Heart left ventricle (tissue), 16 donors: Measurements from ENCODE around the gene LY86. TPM values are rescaled to one million over a fixed set of nuclear protein-coding genes. Genes with fewer than 3 reads are reported as not detected.

Source experiments
- ATAC-seq, 4 donors: fragments of 200-7000 bp; cut with Tn5 transposase; one replicate each; pipeline ENCODE4 v1.9.1; 2020 to 2022; ENCODE audit warnings: moderate library complexity in 4 of 4, mild to moderate bottlenecking in 3 of 4, moderate number of reproducible peaks in 1 of 4
- DNase-seq, 5 donors: peaks; one replicate each; pipeline ENCODE4 v3.0.0-alpha.2; 2020
- H3K27ac ChIP-seq, 12 donors: fragments of 200-600 bp; sonication (generic) in 4 of 12; one replicate each; pipeline versions ENCODE4 v1.5.0 to v1.8.0; 2016 to 2022; ENCODE audit warnings: mild to moderate bottlenecking in 2 of 12
- H3K27me3 ChIP-seq, 9 donors: fragments of 200-600 bp; sonication (generic) in 2 of 9; one replicate each; pipeline versions ENCODE4 v1.5.1 to v1.8.0; 2016 to 2022; ENCODE audit warnings: mild to moderate bottlenecking in 3 of 9
- H3K36me3 ChIP-seq, 9 donors: fragments of 200-600 bp; sonication (generic) in 2 of 9; one replicate each; pipeline versions ENCODE4 v1.5.0 to v1.8.0; 2018 to 2022; ENCODE audit warnings: mild to moderate bottlenecking in 2 of 9
- H3K4me1 ChIP-seq, 12 donors: fragments of 200-600 bp; sonication (generic) in 4 of 12; one replicate each; pipeline versions ENCODE4 v1.5.0 to v1.8.0; 2016 to 2022; ENCODE audit warnings: mild to moderate bottlenecking in 3 of 12
- H3K4me3 ChIP-seq, 12 donors: fragments of 200-600 bp; sonication (generic) in 4 of 12; one replicate each; pipeline versions ENCODE4 v1.5.0 to v1.8.0; 2017 to 2022; ENCODE audit warnings: mild to moderate bottlenecking in 9 of 12, moderate library complexity in 4 of 12
- H3K9me3 ChIP-seq, 12 donors: fragments of 200-600 bp; sonication (generic) in 4 of 12; one replicate each; pipeline versions ENCODE4 v1.5.0 to v1.8.0; 2016 to 2022; ENCODE audit warnings: mild to moderate bottlenecking in 1 of 12
- CTCF ChIP-seq, 12 donors: fragments of 200-600 bp; sonication (generic) in 4 of 12; IDR thresholded peaks; one replicate each; pipeline versions ENCODE4 v1.5.0 to v1.8.0; 2018 to 2022; ENCODE audit warnings: antibody characterized with exemption in 12 of 12, mild to moderate bottlenecking in 5 of 12
- POLR2A ChIP-seq, 2 donors: fragments of 450-650 bp; IDR thresholded peaks; one replicate each; pipeline ENCODE4 v1.6.1; 2017; ENCODE audit warnings: antibody characterized with exemption in 2 of 2, mild to moderate bottlenecking in 2 of 2, moderate library complexity in 2 of 2
- WGBS, 4 donors: extraction: QIAGEN DNeasy Blood & Tissue Kit in 2 of 4; methylation state at CpG; one replicate each; pipeline versions ENCODE4 v1.1.5 to v1.1.7; 2013 to 2018; 5-methylcytosine and 5-hydroxymethylcytosine counted together
- intact Hi-C, 10 donors: fragments of 100-400 bp; cut with DNase I; formaldehyde crosslinking; loops; one replicate each; pipeline versions ENCODE4 v1.11.1 to v1.14.2; 2022
- polyA plus RNA-seq, 2 donors: library from polyadenylated mRNA; stranded (reverse); fragments of 200-250 nt; gene quantifications; one replicate each; pipeline ENCODE4 v1.2.3, GENCODE V29; 2013
- total RNA-seq, 9 donors: library from RNA; depleted of rRNA in 2 of 9; stranded (reverse); fragments of >200 nt in 2 of 9; fragmentation: NEBNext Ultra II Directional in 3 of 9; extraction: Animal tissue kit (Norgen Biotek cat#: 25700) in 3 of 9; gene quantifications; one replicate each; pipeline versions ENCODE4 v1.1.0 to v1.2.4, GENCODE V29; 2016 to 2023
- donor health status: ischemic (EF 13 %, LVEDD 7.1; RV severe dilation, severe dysfunction).
- donor health status: healthy with polysubstance abuse.
- donor health status: DM: no; HTN: yes; CAD: no.
- donor health status: DM: no; HTN: no; CAD: no.
- donor health status: ischemic (EF 25% LVEDD 6.9; RV normal size, moderate dysfunction).
- donor health status: ischemic (EF 25% LVEDD 5.7; RV mildly dilated, moderate dysfunction).
- donor health status: healthy.
- donor health status: DM: yes; HTN: yes; CAD: no.
- donor health status: ischemic (EF 35%, LVEDD 5.7; RV mildly dilated, moderate dysfunction).
- donor health status: nonischemic (EF 11% LVEDD 7.7; RV severe dilation, severe dysfunction).
- donor health status: DM: yes; HTN: yes; CAD: no.
- donor health status: PGD.
- donor health status: ischemic (EF 29% LVEDD 5.4; RV normal size, mild dysfunction).
- donor health status: nonischemic (EF 23%, LVEDD 6.1; RV moderate dilation, normal function).

LY86 gene
- total and polyA plus RNA-seq, 11 donors: 0.23 to 13.4 (median 0.75) TPM

GRCh38 chr6:6577735-6578134 lies 10.8 kb upstream of the LY86 start:
- TF ChIP-seq POLR2A (IDR thresholded peaks at IDR 0.05): no peak
- TF ChIP-seq CTCF (IDR thresholded peaks at IDR 0.05): no peak
- no peak for DNase-seq

GRCh38 chr6:6579281-6579680 lies 9.2 kb upstream of the LY86 start:
- H3K9me3 ChIP-seq: peaks cover 0 to 14% (median 0%) of the 10 kb centered on the region in 12 donors
- no peaks in the 10 kb centered on the region for H3K4me1 ChIP-seq
- H3K4me3 ChIP-seq: no peak overlapping the region
- intact Hi-C loops: no loop called here
- ATAC-seq: no peak
- no peak for DNase-seq
- 87 to 100% (median 92%) methylated on average over 1 of the region's 1 CpG for WGBS, 4 donors
- H3K27me3 ChIP-seq: no peaks in the 10 kb centered on the region
- no peak overlapping the region for H3K27ac ChIP-seq
- H3K36me3 ChIP-seq: no peaks in the 10 kb centered on the region
- TF ChIP-seq CTCF (IDR thresholded peaks at IDR 0.05): no peak
- TF ChIP-seq POLR2A (IDR thresholded peaks at IDR 0.05): no peak

More at GRCh38 chr6:6577735-6578134, 10.8 kb upstream of the LY86 start:
- H3K36me3 ChIP-seq: no peaks in the 10 kb centered on the region
- no peak overlapping the region for H3K27ac ChIP-seq
- no peaks in the 10 kb centered on the region for H3K4me1 ChIP-seq
- ATAC-seq: no peak
- intact Hi-C loops: no loop called here
- peaks cover 0 to 21% (median 0%) of the 10 kb centered on the region in 12 donors for H3K9me3 ChIP-seq
- 89 to 96% (median 91%) methylated on average over 1 of the region's 1 CpG for WGBS, 4 donors
- H3K4me3 ChIP-seq: no peak overlapping the region
- no peaks in the 10 kb centered on the region for H3K27me3 ChIP-seq

GRCh38 chr6:6580225-6580856 lies 8.2 kb upstream of the LY86 start:
- Histone ChIP-seq H3K36me3 (no peaks in the 10 kb centered on the region), H3K9me3 (peaks cover 0 to 7% (median 0%) of the 10 kb centered on the region in 12 donors), H3K27ac (no peak overlapping the region), H3K4me3 (no peak overlapping the region), H3K27me3 (no peaks in the 10 kb centered on the region), H3K4me1 (peaks cover 0 to 5% (median 0%) of the 10 kb centered on the region in 12 donors)
- DNase-seq (no peak), ATAC-seq (no peak)
- TF ChIP-seq POLR2A (IDR thresholded peaks at IDR 0.05) (no peak), CTCF (IDR thresholded peaks at IDR 0.05) (no peak)
- intact Hi-C loops: no loop called here
- 89 to 94% (median 91%) methylated on average over 6 of the region's 6 CpGs for WGBS, 4 donors

- intact Hi-C loops: no loop called here
- Histone ChIP-seq H3K4me1 (peaks cover 0 to 5% (median 0%) of the 10 kb centered on the region in 12 donors), H3K36me3 (no peaks in the 10 kb centered on the region), H3K27me3 (no peaks in the 10 kb centered on the region), H3K9me3 (peaks cover 0 to 7% (median 0%) of the 10 kb centered on the region in 12 donors), H3K4me3 (no peak overlapping the region), H3K27ac (no peak overlapping the region)
- 55 to 73% (median 61%) methylated on average over 3 of the region's 3 CpGs for WGBS, 4 donors
- TF ChIP-seq POLR2A (IDR thresholded peaks at IDR 0.05): no peak
- TF ChIP-seq CTCF (IDR thresholded peaks at IDR 0.05): no peak
- no peak for DNase-seq
- peak in 1 of 4 donors; percentile 48 for ATAC-seq
Measured at GRCh38 chr6:6581054-6581453, 7.5 kb upstream of the LY86 start.
